ENCODE measurements around the gene SH3RF3.

- no peak for TF ChIP-seq TAF1 (IDR thresholded peaks at IDR 0.05; ENCODE audit: low read depth, low read length)
- no peak for TF ChIP-seq POLR2A (IDR thresholded peaks at IDR 0.05; ENCODE audit: low read depth, low read length)
- no peak for TF ChIP-seq PAX5 (IDR thresholded peaks at IDR 0.05; ENCODE audit: insufficient read depth, low read length, severe bottlenecking)
- no peak for TF ChIP-seq POLR2AphosphoS5 (IDR thresholded peaks at IDR 0.05; ENCODE audit: low read depth, low read length)
- TF ChIP-seq POU2F2 (IDR thresholded peaks at IDR 0.05; ENCODE audit: low read depth, low read length), result no peak
Measured at GRCh38 chr2:109287413-109287812, 158.4 kb downstream of the SH3RF3 start.
